HG03571 (cell line): ENCODE results near the gene MPC1L.

ENCODE experiments used
- ATAC-seq: cut with Tn5 transposase; IDR thresholded peaks from one replicate; pipeline ENCODE4 v1.9.1; 2021; ENCODE audit not compliant: unreplicated experiment

MPC1L gene

GRCh38 chrX:40628506-40628905 is 5.3 kb downstream of the MPC1L start:
- ATAC-seq = no peak

- ATAC-seq = no peak
Measured at GRCh38 chrX:40632199-40632598, 9.0 kb downstream of the MPC1L start.

DNA sequence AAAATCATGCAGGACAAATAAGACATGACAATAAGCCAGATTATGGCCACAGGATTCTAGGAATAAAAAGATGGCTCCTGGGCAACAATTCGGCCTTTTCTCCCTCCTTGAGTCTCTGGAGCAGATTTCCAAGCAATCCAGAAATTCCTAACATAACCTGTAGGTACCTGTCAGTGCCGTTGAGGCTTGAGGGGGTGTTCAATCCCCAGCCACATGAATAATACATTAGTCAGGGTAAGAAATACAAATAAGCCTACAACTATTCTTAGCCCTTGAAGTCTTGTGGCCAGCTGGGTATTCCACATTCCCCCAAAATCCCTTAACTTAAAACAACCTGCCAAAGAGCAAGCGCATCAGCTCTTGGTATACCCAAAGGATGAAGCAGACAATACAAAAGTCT is 14.5 kb downstream of the MPC1L start:
- ATAC-seq = no peak

- no peak for ATAC-seq
Measured at GRCh38 chrX:40644176-40644575, 20.9 kb downstream of the MPC1L start.

DNA sequence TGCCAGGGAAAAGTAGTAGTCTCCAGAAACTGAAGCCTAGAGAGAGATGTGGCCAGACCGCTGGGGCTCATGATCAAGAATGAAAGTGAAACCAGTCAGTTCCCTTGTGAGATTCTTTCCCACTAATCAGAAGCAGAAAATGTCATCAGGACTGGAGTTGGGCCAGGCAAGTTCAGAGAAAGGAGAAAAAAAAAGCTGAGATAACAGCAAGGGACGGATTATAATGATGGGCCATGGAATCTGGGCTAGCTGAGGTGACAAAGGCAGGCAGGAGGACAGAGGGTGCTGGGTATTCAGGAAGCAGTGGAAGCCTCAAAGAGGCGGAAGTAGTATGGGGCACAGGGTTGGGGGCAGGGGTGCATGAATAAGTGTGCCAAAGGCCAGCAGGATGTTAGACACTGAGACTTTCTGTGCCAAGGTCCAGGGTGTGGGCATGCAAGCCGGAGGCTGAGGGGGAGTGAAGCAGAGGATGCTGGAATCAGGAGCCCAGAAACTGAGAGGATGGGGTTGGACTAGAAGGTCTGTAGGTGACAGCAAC is 21.7 kb downstream of the MPC1L start:
- ATAC-seq = peak; percentile 46

GRCh38 chrX:40646489-40647306 is 23.5 kb downstream of the MPC1L start:
- ATAC-seq = peak; percentile 23

DNA sequence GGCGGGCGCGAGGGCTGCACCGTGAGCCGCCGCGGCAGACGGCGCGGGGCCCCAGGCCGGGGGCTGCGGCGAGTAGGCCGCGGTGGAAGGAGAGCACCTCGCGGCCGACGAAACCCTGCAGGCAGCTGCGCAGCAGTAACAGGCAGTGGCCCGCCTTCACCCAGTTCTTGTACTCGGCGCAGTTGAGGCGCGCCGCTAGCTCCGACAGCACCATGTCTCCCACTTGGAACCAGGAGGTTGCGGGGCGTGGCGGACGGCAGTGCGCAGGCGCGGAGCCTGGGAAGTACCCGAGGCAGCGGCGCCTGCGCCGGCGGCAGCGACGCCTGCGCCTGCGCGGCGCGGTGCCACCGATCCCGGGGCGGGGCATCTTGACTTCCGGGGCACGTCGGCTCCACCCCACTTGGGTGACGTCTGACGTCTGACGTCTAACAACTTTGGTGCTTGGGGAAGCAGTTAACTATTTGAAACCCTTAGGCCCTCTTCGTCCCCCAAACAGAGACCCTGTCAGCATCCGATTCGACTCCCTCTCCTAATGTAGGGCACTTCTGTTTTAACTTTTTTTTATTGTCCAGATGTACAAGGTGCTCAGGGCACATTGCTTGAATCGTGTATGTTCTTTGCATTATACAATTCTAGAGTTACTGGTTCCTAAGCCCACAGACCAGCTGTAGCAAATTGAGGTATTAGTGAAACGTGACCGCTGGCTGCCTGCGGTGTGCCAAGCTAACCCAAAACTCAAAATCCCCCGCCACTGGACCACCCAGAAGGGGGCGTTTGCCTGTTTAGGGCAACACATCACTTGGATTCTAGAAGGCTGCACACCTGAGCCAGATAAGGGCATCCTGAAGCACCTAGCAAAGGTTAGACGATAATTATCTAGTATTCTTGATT is 24.3 kb downstream of the MPC1L start, which contains the start of gene CXorf38:
TSS of gene CXorf38 (minus strand) at position 255 of the 891 bp plus-strand sequence. CDS start at position 214, 41 bp downstream.
- peak; percentile 58 for ATAC-seq

DNA sequence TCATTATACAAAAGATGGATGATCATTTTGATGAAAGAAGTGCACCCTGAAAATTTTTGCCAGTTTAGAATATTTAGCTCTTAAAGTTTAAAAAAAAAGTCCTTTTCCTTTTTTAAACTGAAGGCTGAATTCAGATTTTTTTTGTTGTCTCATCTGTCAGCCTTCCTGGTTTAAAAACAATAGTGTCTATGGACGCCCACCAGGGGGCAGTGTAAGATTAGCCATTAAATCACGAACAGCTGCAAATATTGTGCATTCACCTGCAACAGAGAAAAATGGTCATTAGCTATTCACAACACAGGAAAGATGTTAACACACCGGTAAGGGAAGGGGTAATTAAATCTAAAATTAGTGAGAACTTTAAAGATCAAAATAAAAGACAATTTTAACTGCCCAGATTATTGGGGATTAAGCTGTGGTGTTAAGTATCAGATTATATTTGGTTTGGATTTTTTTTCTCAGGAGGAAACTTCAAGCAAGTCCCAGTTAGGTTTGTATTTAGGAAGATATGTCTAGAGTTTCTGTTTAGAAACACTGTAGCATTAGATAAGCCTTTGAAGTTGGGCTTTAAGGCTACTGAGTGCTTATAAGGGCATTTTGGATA is 28.5 kb downstream of the MPC1L start:
- ATAC-seq = no peak

DNA sequence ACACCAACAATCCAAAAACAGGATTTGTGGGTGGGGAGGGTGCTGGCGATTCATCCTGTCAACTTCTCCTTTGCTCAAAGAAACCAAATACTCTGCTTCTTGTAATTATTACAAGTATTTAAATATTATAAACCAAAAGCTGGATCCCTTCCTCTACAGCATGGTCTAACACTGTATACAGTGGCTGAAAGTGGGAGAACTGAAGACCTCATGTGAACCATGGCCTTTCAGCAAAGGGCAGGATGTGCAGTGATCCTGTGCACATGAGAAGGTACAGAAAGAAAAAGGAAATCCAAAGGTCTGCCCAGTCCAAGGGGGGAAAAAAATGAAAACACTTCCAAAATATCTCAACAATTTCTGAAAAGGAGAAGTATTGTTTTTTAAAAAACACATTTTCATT is 29.4 kb downstream of the MPC1L start:
- ATAC-seq = no peak

DNA sequence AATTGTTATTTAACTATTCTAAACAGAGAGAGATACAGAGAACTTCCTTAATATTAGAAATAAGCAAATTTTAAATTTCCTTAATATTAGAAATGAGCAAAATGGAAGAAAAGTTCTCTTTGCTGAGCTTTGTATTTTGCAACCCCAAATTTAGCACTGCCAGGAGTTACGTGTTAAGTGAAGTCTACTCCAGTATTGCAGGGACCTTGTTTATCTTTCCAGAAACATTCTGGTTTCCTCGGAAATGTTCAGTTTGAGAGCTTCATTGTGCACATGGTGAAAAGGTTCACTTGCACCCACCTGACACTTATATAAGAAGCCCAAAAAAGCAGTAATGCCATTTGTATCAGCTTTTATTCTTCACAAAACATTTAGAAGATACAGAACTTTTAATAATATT is 30.3 kb downstream of the MPC1L start:
- ATAC-seq = no peak

DNA sequence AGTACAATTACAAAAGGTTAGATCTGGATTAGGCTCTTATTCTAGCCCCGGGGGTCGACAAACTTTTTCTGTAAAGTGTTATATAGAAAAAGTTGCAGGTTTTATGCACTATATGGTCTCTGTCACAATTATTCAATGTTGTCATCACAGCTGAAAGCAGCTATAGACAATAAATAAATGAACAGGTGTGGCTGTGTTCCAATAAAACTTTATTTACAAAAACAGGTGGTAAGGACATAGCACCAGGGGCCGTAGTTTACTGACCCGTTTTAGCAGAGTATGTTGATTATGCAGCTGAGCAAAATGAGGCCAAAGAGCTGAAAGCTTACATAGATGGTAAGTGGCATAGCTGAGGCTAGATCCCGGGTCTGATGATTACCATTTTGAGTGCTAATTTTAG is 37.2 kb downstream of the MPC1L start:
- no peak for ATAC-seq

DNA sequence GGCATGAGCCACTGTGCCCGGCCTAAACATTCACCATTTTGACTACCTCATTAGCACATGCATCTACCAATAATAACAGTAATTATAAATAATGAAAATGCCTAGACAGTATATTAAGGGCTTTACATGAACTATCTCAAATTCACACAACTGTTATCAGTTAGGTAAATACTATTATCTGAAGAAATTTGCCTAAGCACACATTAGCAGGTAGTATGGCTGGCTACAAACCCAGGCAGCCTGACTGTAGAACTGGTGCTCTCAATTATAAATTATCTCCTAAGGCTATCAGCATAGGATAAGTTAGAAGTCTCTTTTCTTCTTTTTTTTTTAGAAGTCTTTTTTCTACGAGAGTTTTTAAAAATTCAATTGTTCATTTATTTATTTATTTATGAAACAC is 38.3 kb downstream of the MPC1L start:
- ATAC-seq = no peak

DNA sequence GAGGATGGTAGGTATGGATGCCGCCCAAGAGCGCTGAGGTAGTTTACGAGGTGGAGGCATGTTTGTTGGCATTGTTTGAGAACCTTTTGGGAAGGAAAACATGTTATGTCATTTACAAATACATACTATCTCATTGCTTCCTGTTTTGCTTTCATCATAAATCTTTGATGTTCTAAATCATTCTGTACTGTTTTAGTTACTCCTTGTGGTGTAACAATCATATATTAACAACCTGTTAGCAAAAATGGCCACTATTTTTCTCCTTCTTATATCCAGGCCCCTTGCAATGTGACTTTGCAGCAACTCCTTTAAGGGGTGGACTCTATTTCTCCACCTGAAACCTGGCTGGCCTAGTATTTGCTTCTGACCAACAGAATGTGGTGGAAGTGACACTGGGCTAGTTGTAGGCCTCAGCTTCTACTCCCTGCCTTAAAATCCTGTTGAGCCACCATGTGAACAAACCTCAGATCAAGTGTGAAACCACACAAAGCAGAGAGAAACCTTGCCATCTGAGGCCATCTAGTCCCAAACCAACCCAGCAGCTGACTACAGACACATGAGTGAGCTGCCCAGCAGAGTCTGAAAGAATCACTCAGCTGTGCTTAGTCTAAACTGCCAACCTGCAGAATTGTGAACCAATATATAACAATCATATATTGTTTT is 40.0 kb downstream of the MPC1L start:
- no peak for ATAC-seq

DNA sequence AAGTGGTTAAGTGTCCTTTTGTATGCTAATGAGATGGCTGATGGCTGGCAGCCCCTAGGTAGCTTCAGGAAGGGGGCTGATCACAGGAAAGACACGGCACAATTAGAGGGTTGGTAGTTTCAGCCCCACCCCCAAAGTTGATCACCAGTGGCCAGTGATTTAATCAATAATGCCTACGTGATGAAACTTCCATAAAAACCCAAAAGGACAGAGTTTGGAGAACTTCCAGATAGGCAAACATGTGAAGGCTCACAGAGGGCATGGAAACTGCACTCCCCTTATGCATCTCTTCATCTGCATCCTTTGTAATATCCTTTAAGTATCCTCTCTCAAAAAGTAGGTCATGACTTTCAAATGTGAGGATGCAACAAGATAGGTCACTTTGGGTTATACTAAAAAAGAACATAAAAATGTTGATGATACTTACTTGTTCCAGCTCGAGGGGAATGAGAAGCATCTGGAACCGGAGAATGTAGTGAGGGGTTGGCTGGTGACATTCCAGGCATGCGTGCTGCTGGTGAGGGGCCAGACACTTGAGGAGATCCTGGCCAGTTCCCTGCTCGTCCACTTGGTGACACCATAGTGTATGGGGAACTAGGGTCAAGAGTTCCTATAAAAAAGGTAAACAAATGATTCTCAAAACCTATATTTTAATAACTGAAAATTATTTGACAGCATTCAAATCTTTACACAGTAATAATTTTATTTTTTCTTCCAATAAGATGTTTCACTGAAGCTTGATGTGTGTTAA is 40.8 kb downstream of the MPC1L start:
- ATAC-seq = no peak

DNA sequence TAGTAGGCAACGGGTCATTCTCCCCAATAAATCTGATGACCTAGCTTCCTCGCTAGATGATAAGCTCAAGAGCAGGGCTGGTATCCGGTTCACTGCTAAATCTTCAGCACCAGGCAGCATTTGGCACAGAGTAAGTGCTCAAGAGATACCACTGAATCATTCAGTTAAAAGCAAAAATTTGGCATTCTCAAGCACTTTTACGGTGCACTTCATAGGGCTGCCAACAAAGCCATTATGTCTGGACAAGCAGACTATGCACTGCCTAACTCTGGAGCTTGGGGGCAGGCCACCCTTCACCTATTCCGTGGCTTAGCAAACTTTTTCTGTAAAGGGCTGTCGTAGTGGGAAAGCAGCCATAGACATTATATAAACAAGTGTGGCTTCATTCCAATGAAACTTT is 47.9 kb downstream of the MPC1L start:
- no peak for ATAC-seq
